GM21576 (cell line): ENCODE results near the gene IL23R.
"Not testable (repeated sequence)": the region's sequence is repeated elsewhere in the genome, so short reads cannot be mapped to it uniquely, and the experiment has no call there.

Experiments
- ATAC-seq: cut with Tn5 transposase; IDR thresholded peaks from one replicate; pipeline ENCODE4 v1.9.1; 2021; ENCODE audit warnings: mild to moderate bottlenecking, moderate library complexity; ENCODE audit not compliant: unreplicated experiment

The IL23R gene

GRCh38 chr1:67191668-67192520, 25.6 kb downstream of the IL23R start:
- no peak for ATAC-seq

DNA sequence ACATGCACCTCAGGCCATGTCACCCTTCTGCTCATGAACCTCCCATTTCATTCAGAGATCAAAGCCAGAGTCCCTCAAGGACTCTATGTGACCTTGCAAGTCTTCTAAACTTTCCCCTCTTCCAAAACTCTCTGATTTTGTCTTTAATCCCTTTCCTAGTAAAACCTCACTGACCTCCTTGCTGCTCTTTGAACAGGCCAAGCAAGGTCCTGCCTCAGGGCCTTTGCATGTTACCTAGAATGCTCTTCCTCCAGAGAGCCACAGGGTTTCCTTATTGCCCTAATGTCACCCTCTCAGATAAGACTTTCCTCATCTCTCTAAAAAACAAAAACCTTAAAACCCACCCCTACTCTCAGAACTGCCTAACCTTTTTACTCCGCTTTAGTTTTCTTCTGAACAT, 26.6 kb downstream of the IL23R start:
- ATAC-seq, result no peak

DNA sequence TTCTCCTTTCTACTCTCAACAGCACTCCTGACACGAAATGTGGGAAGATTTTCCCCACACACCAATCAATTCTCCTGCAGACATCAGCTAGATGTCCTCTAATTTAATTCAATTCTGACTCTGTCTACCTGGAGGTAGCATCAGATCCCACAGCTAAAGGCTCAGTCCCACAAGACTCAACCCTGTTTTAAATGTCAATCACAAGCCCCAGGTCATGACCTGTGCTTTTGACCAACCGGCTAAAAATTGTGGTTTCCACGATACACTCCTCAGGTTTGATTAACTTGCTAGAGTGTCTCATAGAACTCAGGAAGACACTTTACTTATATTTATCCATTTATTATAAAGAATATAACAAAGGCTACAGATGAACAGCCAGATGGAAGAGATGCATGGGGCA, 27.4 kb downstream of the IL23R start:
- no peak for ATAC-seq

GRCh38 chr1:67194209-67194863, 28.1 kb downstream of the IL23R start:
- peak; percentile 65 for ATAC-seq

- ATAC-seq, result no peak
These were observed 34.5 kb downstream of the IL23R start for GRCh38 chr1:67200755-67201154.

DNA sequence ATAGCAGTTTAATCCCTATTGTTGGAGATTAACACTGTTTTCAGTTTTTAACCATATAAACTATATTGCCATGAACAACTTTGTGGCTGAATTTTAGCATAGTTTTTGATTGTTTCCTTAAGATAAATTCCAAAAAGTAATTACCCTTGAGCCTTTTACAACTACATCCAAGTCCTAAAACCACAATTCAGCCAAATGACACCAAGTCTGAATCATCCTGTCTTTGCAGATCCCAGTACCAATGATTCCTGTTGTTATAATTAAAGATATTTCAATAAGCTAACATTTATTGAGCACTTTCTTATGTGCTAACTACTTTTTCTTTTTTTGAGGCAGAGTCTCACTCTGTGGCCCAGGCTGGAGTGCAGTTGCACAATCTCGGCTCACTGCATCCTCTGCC, 35.6 kb downstream of the IL23R start:
- ATAC-seq, result no peak

GRCh38 chr1:67204298-67204980, 38.2 kb downstream of the IL23R start:
- ATAC-seq, result no peak

DNA sequence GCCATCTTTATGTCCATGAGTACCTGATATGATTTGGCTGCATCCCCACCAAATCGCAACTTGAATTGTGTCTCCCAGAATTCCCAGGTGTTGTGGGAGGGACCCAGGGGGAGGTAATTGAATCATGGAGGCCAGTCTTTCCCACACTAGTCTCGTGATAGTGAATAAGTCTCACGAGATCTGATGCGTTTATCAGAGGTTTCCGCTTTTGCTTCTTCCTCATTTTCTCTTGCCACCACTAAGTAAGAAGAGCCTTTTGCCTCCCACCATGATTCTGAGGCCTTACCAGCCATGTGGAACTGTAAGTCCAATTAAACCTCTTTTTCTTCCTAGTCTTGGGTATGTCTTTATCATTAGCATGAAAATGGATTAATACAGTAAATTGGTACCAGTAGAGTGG, 41.1 kb downstream of the IL23R start:
- ATAC-seq, result not testable (repeated sequence)

DNA sequence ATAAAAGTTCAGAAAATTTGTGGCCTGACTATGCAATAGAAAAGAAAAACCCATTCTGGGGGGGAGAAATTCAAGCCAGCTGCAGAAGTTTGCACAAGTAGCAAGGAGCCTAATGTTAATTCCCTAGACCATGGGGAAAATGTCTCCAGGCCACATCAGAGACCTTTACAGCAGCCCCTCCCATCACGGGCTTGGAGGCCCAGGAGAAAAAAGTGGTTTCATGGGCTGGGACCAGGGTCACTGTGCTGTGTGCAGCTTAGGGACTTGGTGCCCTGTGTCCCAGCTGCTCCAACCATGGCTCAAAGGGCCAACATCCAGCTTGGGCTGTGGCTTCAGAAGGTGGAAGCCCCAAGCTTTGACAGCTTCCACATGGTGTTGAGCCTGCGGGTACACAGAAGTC, 42.0 kb downstream of the IL23R start:
- no peak for ATAC-seq

GRCh38 chr1:67209521-67209920, 43.3 kb downstream of the IL23R start:
- ATAC-seq, result no peak

GRCh38 chr1:67211589-67212563, 45.6 kb downstream of the IL23R start:
- ATAC-seq, result peak; percentile 30

GRCh38 chr1:67213164-67213563, 46.9 kb downstream of the IL23R start:
- no peak for ATAC-seq

DNA sequence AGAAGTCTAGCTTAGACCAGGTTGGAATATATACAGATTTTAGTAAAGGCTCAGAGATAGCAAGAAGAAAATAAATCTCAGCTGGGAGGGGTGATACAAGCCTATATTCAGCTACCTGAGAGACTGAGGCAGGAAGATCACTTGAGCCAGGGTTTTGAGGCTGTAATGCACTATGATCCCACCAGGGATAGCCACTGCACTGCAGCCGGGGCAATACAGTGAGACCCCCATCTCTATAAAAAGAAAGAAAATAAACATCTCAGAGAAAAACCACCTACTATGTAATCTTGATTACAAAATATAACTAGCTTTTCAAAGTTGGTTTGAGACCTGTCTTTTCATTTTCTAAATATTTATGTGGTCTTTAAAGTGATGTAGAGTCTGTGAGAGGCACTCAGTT, 47.7 kb downstream of the IL23R start:
- no peak for ATAC-seq

DNA sequence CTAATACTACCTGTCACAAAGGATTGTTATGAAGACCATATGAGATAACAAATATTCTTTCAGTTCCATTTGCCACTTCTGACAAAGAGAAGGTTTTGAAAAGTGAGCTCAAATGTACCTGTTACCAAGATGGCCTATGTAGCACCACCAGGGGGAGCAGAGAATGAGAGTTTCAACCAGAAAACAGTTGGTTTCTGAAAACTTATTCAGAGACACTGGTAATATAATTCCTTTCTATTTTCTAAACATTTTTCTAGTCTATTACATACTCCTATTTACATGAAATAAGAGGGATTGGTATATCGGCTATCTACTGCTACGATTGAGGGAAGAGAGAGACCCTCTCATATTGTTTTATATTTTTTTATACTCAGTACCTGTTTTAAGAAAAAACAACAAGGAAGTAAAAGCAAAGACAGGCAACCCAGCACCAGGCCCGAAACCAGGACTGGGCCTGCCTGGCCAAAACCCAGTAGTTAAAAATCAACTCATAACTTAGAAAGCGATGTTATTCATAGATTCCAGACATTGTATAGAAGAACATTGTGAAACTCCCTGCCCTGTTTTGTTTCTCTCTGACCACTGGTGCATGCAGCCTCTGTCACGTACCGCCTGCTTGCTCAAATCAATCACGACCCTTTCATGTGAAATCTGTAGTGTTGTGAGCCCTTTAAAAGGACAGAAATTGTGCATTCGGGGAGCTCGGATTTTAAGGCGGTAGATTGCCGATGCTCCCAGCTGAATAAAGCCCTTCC, 48.3 kb downstream of the IL23R start:
- ATAC-seq, result peak; percentile 57

GRCh38 chr1:67216401-67216800, 50.1 kb downstream of the IL23R start:
- ATAC-seq, result no peak

DNA sequence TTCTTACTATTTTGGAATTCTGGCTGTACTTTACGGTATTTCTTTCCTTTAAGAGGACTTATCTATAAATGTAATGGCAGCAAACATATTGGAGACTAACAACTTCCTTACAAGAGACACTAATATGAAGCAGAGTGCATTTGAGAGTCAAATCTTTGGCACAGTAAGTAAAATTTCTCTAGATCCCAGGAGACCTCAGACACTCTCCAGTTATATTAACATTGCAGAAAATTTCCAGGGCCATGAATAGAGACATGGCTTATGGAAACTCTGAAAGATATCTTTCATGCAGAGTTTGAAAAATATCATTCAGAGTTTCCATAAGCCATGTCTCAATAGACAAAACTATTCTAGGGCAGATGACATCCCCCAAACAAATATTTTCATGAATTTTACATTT, 51.2 kb downstream of the IL23R start:
- no peak for ATAC-seq

DNA sequence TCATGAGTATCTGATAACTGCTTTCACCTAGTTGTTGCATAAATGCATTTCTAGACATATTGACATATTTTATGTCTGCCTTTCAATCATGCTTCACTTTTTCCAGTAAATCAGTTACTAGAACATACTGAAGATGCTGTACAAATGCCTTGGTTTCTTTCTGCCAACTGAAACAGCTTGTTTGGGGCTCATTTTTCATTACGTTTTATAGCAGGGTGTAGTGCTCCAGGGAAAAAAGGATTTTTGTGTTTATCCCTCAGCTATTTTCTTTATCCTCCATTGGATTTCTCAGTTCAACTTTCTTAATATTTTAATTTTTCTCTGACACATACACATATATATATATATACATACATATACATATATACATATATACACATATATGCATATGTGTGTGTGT, 51.7 kb downstream of the IL23R start:
- ATAC-seq, result no peak

DNA sequence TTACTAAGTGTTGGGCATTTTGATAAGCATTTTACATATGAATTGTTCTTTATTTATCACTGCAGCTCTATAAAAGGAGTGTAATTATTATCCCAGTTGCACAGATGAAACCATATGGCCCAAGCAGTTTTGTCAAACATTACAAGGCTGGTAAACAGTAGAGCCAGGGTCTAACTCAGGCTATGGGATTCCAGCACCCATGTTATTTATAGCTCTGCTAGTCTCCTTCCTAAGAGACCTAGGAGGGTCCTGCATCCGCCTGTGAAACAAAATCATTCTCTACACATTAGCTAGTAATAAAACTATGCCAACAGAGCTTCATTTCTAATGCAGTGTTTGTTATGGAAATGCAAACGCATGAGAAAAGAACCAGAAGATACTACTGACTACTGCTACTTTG, 58.6 kb downstream of the IL23R start:
- no peak for ATAC-seq

DNA sequence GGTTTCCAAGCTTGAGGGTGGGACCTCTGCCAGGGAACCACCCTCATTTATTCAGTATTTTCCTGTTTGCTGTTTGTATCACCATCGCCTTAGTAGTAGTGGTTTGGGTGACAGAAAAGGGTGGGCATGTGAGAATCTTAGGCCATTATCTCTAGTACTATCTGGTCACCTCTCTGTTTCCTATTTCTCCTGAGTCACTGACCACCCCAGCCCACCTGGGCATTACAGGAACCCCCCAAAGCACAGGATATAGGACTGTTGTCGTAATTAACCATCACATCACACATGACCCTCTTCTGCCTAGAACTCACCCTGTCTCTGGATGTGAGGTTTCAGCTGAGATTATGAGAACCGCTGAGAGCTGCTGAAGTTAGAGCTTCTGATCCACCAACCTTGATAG, 60.4 kb downstream of the IL23R start:
- ATAC-seq, result no peak

GRCh38 chr1:67227196-67227595, 60.9 kb downstream of the IL23R start:
- no peak for ATAC-seq
